Measurements from ENCODE around the gene SEMA3A. TPM values are rescaled to one million over a fixed set of nuclear protein-coding genes. Genes with fewer than 3 reads are reported as not detected.

The SEMA3A gene
- total RNA-seq, 3 donors from 2014 or later = 4.5 to 76.7 (median 9.7) TPM

- no peaks in the 10 kb centered on the region for H3K9me3 ChIP-seq
- no peak overlapping the region for H3K4me3 ChIP-seq
- ATAC-seq (no peak), DNase-seq (no peak)
- intact Hi-C loops (cut with DNase I, micrococcal nuclease) = no loop called here
- H3K36me3 ChIP-seq (ENCODE audit: low read depth) = no peaks in the 10 kb centered on the region
- TF ChIP-seq, protein P1, sequence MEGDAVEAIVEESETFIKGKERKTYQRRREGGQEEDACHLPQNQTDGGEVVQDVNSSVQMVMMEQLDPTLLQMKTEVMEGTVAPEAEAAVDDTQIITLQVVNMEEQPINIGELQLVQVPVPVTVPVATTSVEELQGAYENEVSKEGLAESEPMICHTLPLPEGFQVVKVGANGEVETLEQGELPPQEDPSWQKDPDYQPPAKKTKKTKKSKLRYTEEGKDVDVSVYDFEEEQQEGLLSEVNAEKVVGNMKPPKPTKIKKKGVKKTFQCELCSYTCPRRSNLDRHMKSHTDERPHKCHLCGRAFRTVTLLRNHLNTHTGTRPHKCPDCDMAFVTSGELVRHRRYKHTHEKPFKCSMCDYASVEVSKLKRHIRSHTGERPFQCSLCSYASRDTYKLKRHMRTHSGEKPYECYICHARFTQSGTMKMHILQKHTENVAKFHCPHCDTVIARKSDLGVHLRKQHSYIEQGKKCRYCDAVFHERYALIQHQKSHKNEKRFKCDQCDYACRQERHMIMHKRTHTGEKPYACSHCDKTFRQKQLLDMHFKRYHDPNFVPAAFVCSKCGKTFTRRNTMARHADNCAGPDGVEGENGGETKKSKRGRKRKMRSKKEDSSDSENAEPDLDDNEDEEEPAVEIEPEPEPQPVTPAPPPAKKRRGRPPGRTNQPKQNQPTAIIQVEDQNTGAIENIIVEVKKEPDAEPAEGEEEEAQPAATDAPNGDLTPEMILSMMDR (IDR thresholded peaks at IDR 0.05) = no peak
- H3K4me1 ChIP-seq (ENCODE audit: low read depth) = no peaks in the 10 kb centered on the region
Measured at GRCh38 chr7:84188786-84189405, 5.7 kb downstream of the SEMA3A start.

- H3K4me1 ChIP-seq (ENCODE audit: low read depth) = no peaks in the 10 kb centered on the region
- H3K9me3 ChIP-seq = no peaks in the 10 kb centered on the region
- DNase-seq (no peak), ATAC-seq (no peak)
- TF ChIP-seq, protein P1 (IDR thresholded peaks at IDR 0.05) = no peak
- no peaks in the 10 kb centered on the region for H3K36me3 ChIP-seq (ENCODE audit: low read depth)
- intact Hi-C loops (cut with DNase I, micrococcal nuclease) = no loop called here
- H3K4me3 ChIP-seq = no peak overlapping the region
Measured at GRCh38 chr7:84187813-84188510, 6.6 kb downstream of the SEMA3A start.

- no peak for DNase-seq
- TF ChIP-seq, protein P1 (IDR thresholded peaks at IDR 0.05) = no peak
- Histone ChIP-seq H3K4me1 (ENCODE audit: low read depth) (no peaks in the 10 kb centered on the region), H3K9me3 (no peaks in the 10 kb centered on the region), H3K4me3 (no peak overlapping the region), H3K36me3 (ENCODE audit: low read depth) (no peaks in the 10 kb centered on the region)
- ATAC-seq = no peak
- intact Hi-C loops (cut with DNase I, micrococcal nuclease) = no loop called here
Measured at GRCh38 chr7:84187087-84187805, 7.3 kb downstream of the SEMA3A start.

DNA sequence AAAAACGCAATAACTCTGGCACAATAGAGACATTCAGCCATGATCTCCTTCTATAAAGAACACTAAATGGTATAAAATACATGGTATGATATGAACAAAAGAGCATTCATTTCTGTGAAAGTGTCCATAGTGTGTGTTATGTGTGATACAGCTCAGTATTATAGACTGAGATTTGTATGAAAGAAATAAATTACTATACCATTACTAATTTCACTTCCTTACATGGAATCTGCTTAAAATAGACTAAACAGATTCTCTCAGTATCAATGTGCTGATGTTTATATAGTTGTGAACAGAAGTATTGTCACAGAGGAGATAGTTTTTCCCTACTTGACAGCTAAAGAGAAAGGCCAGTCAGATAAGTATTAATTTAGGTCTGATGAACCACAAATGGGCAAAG lies 10.8 kb downstream of the SEMA3A start:
- Histone ChIP-seq H3K9me3 (no peaks in the 10 kb centered on the region), H3K4me3 (no peak overlapping the region), H3K4me1 (ENCODE audit: low read depth) (no peaks in the 10 kb centered on the region), H3K36me3 (ENCODE audit: low read depth) (no peaks in the 10 kb centered on the region)
- DNase-seq (no peak), ATAC-seq (no peak)
- TF ChIP-seq, protein P1 (IDR thresholded peaks at IDR 0.05) = no peak
- intact Hi-C loops (cut with DNase I, micrococcal nuclease) = no loop called here

GRCh38 chr7:84182301-84182700 lies 12.3 kb downstream of the SEMA3A start:
- intact Hi-C loops (cut with DNase I, micrococcal nuclease) = no loop called here
- no peak for ATAC-seq

More at GRCh38 chr7:84182301-84182700, 12.3 kb downstream of the SEMA3A start:
- no peaks in the 10 kb centered on the region for H3K9me3 ChIP-seq
- no peak for DNase-seq
- no peak overlapping the region for H3K4me3 ChIP-seq
- TF ChIP-seq, protein P1 (IDR thresholded peaks at IDR 0.05) = no peak
- no peaks in the 10 kb centered on the region for H3K36me3 ChIP-seq (ENCODE audit: low read depth)
- no peaks in the 10 kb centered on the region for H3K4me1 ChIP-seq (ENCODE audit: low read depth)

Data from mucosa of descending colon (tissue), 3 donors.